Neuronal stem cell (in vitro differentiated cells): Measurements from ENCODE around the gene PARD3.
A peak's percentile ranks its signal among the peaks of the same experiment; 100 is the strongest.

Experiments used
- DNase-seq: peaks from one replicate; pipeline ENCODE4 v3.0.0-alpha.2; 2013; ENCODE audit warnings: low spot score
- H2AFZ ChIP-seq: one replicate; pipeline ENCODE4 v1.6.1; 2013; ENCODE audit warnings: mild to moderate bottlenecking, low read length, inconsistent platforms
- H2AK5ac ChIP-seq: 2 replicates; pipeline ENCODE4 v1.6.1; 2013; ENCODE audit warnings: low read depth, mild to moderate bottlenecking, inconsistent platforms, low read length, moderate library complexity, mixed read lengths
- H2BK120ac ChIP-seq: 2 replicates; pipeline ENCODE4 v1.6.1; 2013; ENCODE audit warnings: low read depth, mild to moderate bottlenecking, inconsistent platforms, low read length, moderate library complexity, mixed read lengths
- H2BK12ac ChIP-seq: one replicate; pipeline ENCODE4 v1.6.1; 2013; ENCODE audit warnings: low read length, inconsistent platforms
- H2BK15ac ChIP-seq: 2 replicates; pipeline ENCODE4 v1.6.1; 2013; ENCODE audit warnings: mild to moderate bottlenecking, low read length, inconsistent platforms, mixed read lengths
- H2BK5ac ChIP-seq: one replicate; pipeline ENCODE4 v1.6.1; 2013; ENCODE audit warnings: inconsistent platforms, mild to moderate bottlenecking, low read length, moderate library complexity
- H3K14ac ChIP-seq: one replicate; pipeline ENCODE4 v1.6.1; 2013; ENCODE audit warnings: low read length, inconsistent platforms
- H3K18ac ChIP-seq: 2 replicates; pipeline ENCODE4 v1.6.1; 2013; ENCODE audit warnings: low read length, inconsistent platforms
- H3K23ac ChIP-seq: 2 replicates; pipeline ENCODE4 v1.6.1; 2013; ENCODE audit warnings: low read depth, mild to moderate bottlenecking, mixed read lengths, low read length, inconsistent platforms; ENCODE audit not compliant: poor library complexity
- H3K27ac ChIP-seq: replicated peaks from 3 replicates; pipeline ENCODE4 v1.5.1; 2013; ENCODE audit warnings: low read length, inconsistent platforms
- H3K27me3 ChIP-seq, 3 experiments: 2 replicates each; pipeline ENCODE4 v1.6.1; 2013; ENCODE audit warnings: low read length in 3 of 3, mild to moderate bottlenecking in 2 of 3, inconsistent platforms in 1 of 3, low read depth in 1 of 3, mixed read lengths in 1 of 3, moderate library complexity in 1 of 3; ENCODE audit not compliant: control insufficient read depth in 3 of 3, insufficient read depth in 3 of 3
- H3K36me3 ChIP-seq, 2 donors: replicated peaks in 1 of 2; 2 replicates each; pipeline ENCODE4 v1.6.1; 2013; ENCODE audit warnings: low read length in 2 of 2; ENCODE audit not compliant: control insufficient read depth in 2 of 2, insufficient read depth in 2 of 2
- H3K4ac ChIP-seq: 2 replicates; pipeline ENCODE4 v1.6.1; 2013; ENCODE audit warnings: inconsistent platforms, mild to moderate bottlenecking, low read length, moderate library complexity
- H3K4me1 ChIP-seq, 2 donors: 1 replicate in 1 of 2; 2 replicates in 1 of 2; pipeline ENCODE4 v1.6.1; 2013; ENCODE audit warnings: low read length in 2 of 2, low read depth in 1 of 2; ENCODE audit not compliant: control insufficient read depth in 2 of 2, insufficient read depth in 1 of 2
- H3K4me2 ChIP-seq: one replicate; pipeline ENCODE4 v1.6.1; 2013; ENCODE audit warnings: mild to moderate bottlenecking, low read length, inconsistent platforms; ENCODE audit not compliant: insufficient read depth, poor library complexity, severe bottlenecking
- H3K4me3 ChIP-seq, 2 donors: 2 replicates each; pipeline ENCODE4 v1.5.1; 2013; ENCODE audit warnings: low read length in 2 of 2, mild to moderate bottlenecking in 2 of 2, inconsistent platforms in 1 of 2, moderate library complexity in 1 of 2
- H3K79me1 ChIP-seq: one replicate; pipeline ENCODE4 v1.6.1; 2013; ENCODE audit warnings: low read depth, mild to moderate bottlenecking, inconsistent platforms, low read length, moderate library complexity
- H3K9ac ChIP-seq: one replicate; pipeline ENCODE4 v1.6.1; 2013; ENCODE audit warnings: mild to moderate bottlenecking, low read depth, low read length, inconsistent platforms; ENCODE audit not compliant: poor library complexity
- H3K9me3 ChIP-seq, 2 donors: replicated peaks in 1 of 2; 2 replicates each; pipeline versions ENCODE3 to v1.6.1; 2013; ENCODE audit warnings: low read length in 2 of 2, mild to moderate bottlenecking in 2 of 2, inconsistent platforms in 1 of 2, low read depth in 1 of 2, mixed read lengths in 1 of 2, moderate library complexity in 1 of 2; ENCODE audit not compliant: control insufficient read depth in 2 of 2, insufficient read depth in 1 of 2
- H4K8ac ChIP-seq: one replicate; pipeline ENCODE4 v1.6.1; 2013; ENCODE audit warnings: low read depth, mild to moderate bottlenecking, inconsistent platforms, low read length, moderate library complexity
- H4K91ac ChIP-seq: one replicate; pipeline ENCODE4 v1.6.1; 2013; ENCODE audit warnings: low read length, low read depth, mild to moderate bottlenecking, inconsistent platforms; ENCODE audit not compliant: poor library complexity
- WGBS, 2 donors: extraction: QIAGEN DNeasy Blood & Tissue Kit; methylation state at CpG; one replicate each; pipeline ENCODE4 v1.1.7; 2013; ENCODE audit warnings: missing lambda C conversion rate in 2 of 2, mixed read lengths in 1 of 2; ENCODE audit not compliant: insufficient read length in 2 of 2, insufficient replicate concordance in 1 of 2; ENCODE audit errors: extremely low coverage in 2 of 2; 5-methylcytosine and 5-hydroxymethylcytosine counted together

Gene PARD3

DNA sequence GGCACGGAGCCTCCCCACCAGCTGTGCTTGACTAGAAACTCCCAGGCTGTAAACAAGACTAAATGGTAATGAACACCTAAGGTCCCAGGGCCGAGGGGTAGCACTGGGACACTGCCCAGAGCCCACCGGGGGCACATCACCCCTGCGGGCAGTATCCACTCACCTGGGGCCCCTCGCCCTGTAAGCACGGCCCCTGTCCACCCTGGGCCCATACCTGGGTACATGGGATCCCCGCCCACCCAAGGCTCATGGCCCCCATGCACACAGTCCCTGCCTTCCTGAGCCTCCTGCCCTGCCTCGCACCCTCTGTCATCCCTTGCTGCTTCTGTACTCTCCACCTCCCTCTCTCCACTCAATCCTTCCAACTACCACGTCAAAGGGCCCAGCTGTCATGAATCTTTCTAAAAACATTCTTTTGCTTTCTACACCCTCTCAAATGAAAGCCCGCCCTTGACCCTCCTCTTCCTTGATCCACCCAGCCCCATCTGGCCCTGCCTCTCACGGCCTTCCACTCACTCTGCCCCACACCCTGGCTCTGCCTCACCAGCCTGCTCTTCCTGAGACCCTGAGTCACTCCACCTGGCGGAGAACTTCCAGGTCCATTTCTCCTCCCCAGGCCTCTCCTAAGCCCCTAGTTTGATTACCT lies 173.1 kb downstream of the PARD3 start:
- Histone ChIP-seq H3K4ac (no peak overlapping the region), H3K27me3 (no peaks in the 10 kb centered on the region), H4K91ac (no peak overlapping the region), H4K8ac (no peak overlapping the region), H3K23ac (no peak overlapping the region), H3K9me3 (no peaks in the 10 kb centered on the region), H3K4me3 (no peak overlapping the region), H2AK5ac (peak overlapping the region; percentile 39), H3K36me3 (no peaks in the 10 kb centered on the region), H2BK15ac (no peak overlapping the region), H2BK5ac (peak overlapping the region; percentile 46), H3K18ac (peak overlapping the region; percentile 75), H3K27ac (no peak overlapping the region), H2BK120ac (no peak overlapping the region), H2AFZ (no peak overlapping the region), H3K14ac (no peak overlapping the region), H3K9ac (no peak overlapping the region), H2BK12ac (no peak overlapping the region), H3K4me1 (peaks cover under 1 to 12% of the 10 kb centered on the region in 2 donors), H3K4me2 (no peak overlapping the region), H3K79me1 (peaks cover 2% of the 10 kb centered on the region)
- DNase-seq = no peak
- WGBS, 2 donors = no CpG with 5 or more reads among the region's 12 CpGs

DNA sequence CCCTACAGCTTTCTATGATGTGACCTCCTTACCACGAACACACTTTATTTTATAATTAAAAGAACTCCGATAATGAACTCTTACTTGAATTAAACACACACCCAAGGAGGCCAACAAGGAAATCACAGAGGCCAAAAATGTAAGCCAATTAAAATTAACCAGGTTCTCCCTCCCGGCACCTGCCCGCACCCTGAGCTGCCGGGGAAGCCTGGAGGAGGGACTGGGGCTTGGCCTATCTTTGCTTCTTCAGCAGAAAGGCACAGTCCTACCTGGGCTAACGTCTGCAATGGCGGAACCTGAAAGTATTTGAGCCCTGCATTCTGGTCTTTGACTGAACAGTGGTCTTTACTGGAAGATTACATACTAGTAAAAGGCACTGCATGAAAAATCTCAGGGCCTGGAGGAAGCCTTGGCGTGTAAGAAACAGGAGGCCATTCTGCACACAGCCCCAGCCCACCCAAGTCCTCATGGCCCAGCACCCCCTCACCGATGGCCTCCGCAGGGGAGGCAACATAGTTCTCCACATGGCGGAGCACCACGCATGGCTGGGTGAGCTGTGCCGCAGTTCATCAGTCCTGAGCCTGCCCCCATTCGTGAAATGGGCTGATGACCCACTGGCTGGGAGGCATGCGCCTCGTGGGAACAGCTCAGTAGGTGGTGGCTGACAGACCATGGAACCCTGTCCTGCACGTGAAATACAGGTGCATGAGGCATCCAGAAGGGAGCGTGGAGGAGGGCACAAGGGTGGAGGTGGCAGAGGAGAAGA lies 173.8 kb downstream of the PARD3 start:
- Histone ChIP-seq H2BK12ac (no peak overlapping the region), H3K27me3 (no peaks in the 10 kb centered on the region), H4K91ac (no peak overlapping the region), H4K8ac (no peak overlapping the region), H2BK120ac (no peak overlapping the region), H3K4me2 (no peak overlapping the region), H3K23ac (no peak overlapping the region), H3K36me3 (no peaks in the 10 kb centered on the region), H3K4me3 (peak overlapping the region in 1 of 2 donors; percentile 20), H3K9ac (no peak overlapping the region), H3K79me1 (peaks cover 3% of the 10 kb centered on the region), H3K27ac (no peak overlapping the region), H3K18ac (peak overlapping the region; percentile 75), H3K4me1 (peaks cover 7 to 19% of the 10 kb centered on the region in 2 donors), H2AK5ac (peak overlapping the region; percentile 39), H3K4ac (peak overlapping the region; percentile 32), H3K9me3 (no peaks in the 10 kb centered on the region), H2BK5ac (peak overlapping the region; percentile 46), H3K14ac (peak overlapping the region; percentile 95), H2AFZ (no peak overlapping the region), H2BK15ac (no peak overlapping the region)
- WGBS, 2 donors = no CpG with 5 or more reads among the region's 18 CpGs
- DNase-seq = no peak

DNA sequence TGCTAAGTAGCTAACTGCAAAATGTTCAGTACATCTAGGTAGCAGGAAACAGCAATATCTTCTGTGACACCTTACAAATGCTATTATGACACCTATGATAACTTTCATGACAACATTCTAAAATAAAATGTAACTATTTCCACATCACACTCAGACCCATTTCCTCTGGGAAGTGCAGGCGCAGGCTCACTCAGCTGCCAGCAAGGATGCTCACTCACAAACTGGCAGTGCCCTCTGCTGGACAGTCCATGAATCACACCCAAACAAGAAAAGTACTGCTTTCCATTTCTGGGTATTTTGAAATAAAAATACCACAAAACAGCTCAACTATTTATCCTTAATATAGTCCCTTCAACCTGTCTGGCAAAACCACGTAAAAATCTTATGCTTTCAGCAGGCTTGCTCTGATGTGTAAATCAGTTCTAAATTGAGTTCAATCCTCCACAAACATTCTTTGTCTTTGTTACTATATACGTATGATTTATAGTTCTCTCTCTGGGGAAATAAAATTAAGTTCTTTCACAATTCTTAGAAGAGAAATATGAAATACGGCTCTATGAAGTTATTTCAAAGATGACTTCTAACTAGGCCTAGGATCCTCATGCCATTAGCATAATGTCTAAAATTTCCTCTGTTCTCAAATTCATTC lies 176.6 kb downstream of the PARD3 start:
- Histone ChIP-seq H3K14ac (no peak overlapping the region), H4K8ac (no peak overlapping the region), H3K4me3 (no peak overlapping the region), H3K9ac (no peak overlapping the region), H3K27me3 (no peaks in the 10 kb centered on the region), H3K36me3 (no peaks in the 10 kb centered on the region), H2AK5ac (no peak overlapping the region), H2BK12ac (no peak overlapping the region), H3K27ac (no peak overlapping the region), H2BK15ac (no peak overlapping the region), H3K79me1 (peaks cover 6% of the 10 kb centered on the region), H2BK5ac (no peak overlapping the region), H3K4me2 (no peak overlapping the region), H3K4ac (no peak overlapping the region), H3K23ac (no peak overlapping the region), H2BK120ac (no peak overlapping the region), H3K9me3 (no peaks in the 10 kb centered on the region), H2AFZ (no peak overlapping the region), H3K18ac (no peak overlapping the region), H4K91ac (no peak overlapping the region), H3K4me1 (peaks cover 9 to 21% of the 10 kb centered on the region in 2 donors)
- peak; percentile 76 for DNase-seq
- no CpG with 5 or more reads among the region's 4 CpGs for WGBS, 2 donors

DNA sequence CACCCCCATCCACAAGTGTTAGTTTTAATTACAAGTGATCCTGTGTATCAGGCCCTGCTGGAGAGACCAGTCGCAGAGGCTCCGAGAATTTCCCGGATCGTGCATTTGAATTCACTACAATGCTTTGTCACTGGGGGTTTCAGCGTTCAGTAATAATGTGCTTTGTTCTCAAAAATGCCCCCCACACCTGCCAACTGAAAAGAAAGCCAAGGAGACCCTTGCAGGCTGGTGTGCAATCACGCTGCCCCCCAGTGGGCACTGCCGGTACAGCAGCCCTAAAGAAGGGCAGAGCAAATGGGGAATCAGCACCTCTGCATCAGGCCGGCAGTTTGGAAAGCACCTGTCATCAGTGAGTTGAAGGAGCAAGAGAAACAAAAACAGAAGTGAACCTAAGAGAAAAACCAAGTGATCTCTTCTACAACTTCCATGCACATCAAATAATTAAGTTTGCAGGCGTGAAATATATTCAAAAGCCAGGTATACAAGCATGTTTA lies 177.6 kb downstream of the PARD3 start:
- Histone ChIP-seq H3K14ac (no peak overlapping the region), H3K9me3 (no peaks in the 10 kb centered on the region), H2BK12ac (no peak overlapping the region), H4K91ac (no peak overlapping the region), H2BK15ac (no peak overlapping the region), H3K36me3 (no peaks in the 10 kb centered on the region), H3K27ac (no peak overlapping the region), H3K27me3 (no peaks in the 10 kb centered on the region), H3K18ac (no peak overlapping the region), H3K4me3 (no peak overlapping the region), H3K9ac (no peak overlapping the region), H2AFZ (no peak overlapping the region), H3K4ac (no peak overlapping the region), H2BK120ac (no peak overlapping the region), H3K79me1 (peaks cover 4% of the 10 kb centered on the region), H4K8ac (no peak overlapping the region), H3K4me1 (peaks cover 9 to 21% of the 10 kb centered on the region in 2 donors), H3K23ac (no peak overlapping the region), H3K4me2 (no peak overlapping the region), H2BK5ac (no peak overlapping the region), H2AK5ac (no peak overlapping the region)
- DNase-seq = peak; percentile 82
- WGBS, 2 donors = no CpG with 5 or more reads among the region's 9 CpGs
